ENCODE results near the gene PFKP.

DNA sequence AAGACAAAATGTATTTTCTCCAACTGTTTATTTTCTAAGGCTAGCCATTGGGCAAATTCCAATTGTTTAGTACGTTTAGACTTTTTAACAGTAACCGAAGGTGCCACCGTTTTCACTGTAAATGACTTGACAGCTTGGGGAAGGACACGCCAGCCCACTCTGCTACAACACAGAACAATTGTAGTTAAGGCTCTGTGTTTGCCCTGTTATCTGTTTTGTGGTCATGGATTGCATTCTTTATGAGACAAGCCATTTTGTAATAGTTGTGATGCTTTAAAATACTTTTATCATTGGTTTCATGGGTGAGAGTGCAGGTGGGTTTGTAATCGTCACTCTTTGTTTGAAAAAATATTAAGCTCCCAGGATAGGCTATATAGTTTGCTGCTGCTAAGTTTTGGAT is 111.8 kb downstream of the PFKP start:
- TF ChIP-seq, protein P1, sequence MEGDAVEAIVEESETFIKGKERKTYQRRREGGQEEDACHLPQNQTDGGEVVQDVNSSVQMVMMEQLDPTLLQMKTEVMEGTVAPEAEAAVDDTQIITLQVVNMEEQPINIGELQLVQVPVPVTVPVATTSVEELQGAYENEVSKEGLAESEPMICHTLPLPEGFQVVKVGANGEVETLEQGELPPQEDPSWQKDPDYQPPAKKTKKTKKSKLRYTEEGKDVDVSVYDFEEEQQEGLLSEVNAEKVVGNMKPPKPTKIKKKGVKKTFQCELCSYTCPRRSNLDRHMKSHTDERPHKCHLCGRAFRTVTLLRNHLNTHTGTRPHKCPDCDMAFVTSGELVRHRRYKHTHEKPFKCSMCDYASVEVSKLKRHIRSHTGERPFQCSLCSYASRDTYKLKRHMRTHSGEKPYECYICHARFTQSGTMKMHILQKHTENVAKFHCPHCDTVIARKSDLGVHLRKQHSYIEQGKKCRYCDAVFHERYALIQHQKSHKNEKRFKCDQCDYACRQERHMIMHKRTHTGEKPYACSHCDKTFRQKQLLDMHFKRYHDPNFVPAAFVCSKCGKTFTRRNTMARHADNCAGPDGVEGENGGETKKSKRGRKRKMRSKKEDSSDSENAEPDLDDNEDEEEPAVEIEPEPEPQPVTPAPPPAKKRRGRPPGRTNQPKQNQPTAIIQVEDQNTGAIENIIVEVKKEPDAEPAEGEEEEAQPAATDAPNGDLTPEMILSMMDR (IDR thresholded peaks at IDR 0.05), result no peak
- no peak for TF ChIP-seq EZH2 (IDR thresholded peaks at IDR 0.05)

Data from neural progenitor cell (in vitro differentiated cells).